Lung (tissue), 12 donors: ENCODE results near the gene LSP1. TPM values are rescaled to one million over a fixed set of nuclear protein-coding genes. Genes with fewer than 3 reads are reported as not detected.

ENCODE experiments used
- ATAC-seq: fragments of 200-7000 bp; cut with Tn5 transposase; one replicate; pipeline ENCODE4 v1.9.1; 2020; ENCODE audit warnings: moderate number of reproducible peaks; ENCODE audit not compliant: insufficient read depth, low FRiP score
- DNase-seq, 3 donors: peaks; one replicate each; pipeline ENCODE4 v3.0.0-alpha.2; 2013 to 2017
- H3K27ac ChIP-seq, 2 donors: one replicate each; pipeline ENCODE4 v1.5.1; 2013; ENCODE audit warnings: mild to moderate bottlenecking in 2 of 2, moderate library complexity in 2 of 2, control low read depth in 1 of 2, inconsistent platforms in 1 of 2, low read depth in 1 of 2, low read length in 1 of 2
- H3K27me3 ChIP-seq, 3 donors: one replicate each; pipeline ENCODE4 v1.5.1; 2013; ENCODE audit warnings: low read length in 2 of 3; ENCODE audit not compliant: control insufficient read depth in 3 of 3, insufficient read depth in 3 of 3
- H3K36me3 ChIP-seq, 4 donors: one replicate each; pipeline ENCODE4 v1.5.1; 2013; ENCODE audit warnings: low read length in 4 of 4, mild to moderate bottlenecking in 1 of 4, moderate library complexity in 1 of 4; ENCODE audit not compliant: control insufficient read depth in 4 of 4, insufficient read depth in 4 of 4
- H3K4me1 ChIP-seq, 5 donors: one replicate each; pipeline ENCODE4 v1.5.1; 2013; ENCODE audit warnings: low read length in 5 of 5, mild to moderate bottlenecking in 2 of 5, moderate library complexity in 1 of 5; ENCODE audit not compliant: control insufficient read depth in 5 of 5, insufficient read depth in 5 of 5
- H3K4me3 ChIP-seq: one replicate; pipeline ENCODE4 v1.5.1; 2013; ENCODE audit warnings: mild to moderate bottlenecking, control low read depth, moderate library complexity
- H3K9ac ChIP-seq, 2 donors: one replicate each; pipeline ENCODE4 v1.5.1; 2013; ENCODE audit warnings: low read length in 2 of 2, control low read depth in 1 of 2; ENCODE audit not compliant: insufficient read depth in 1 of 2
- H3K9me3 ChIP-seq, 4 donors: one replicate each; pipeline ENCODE4 v1.5.1; 2013; ENCODE audit warnings: low read length in 3 of 4, mild to moderate bottlenecking in 1 of 4, moderate library complexity in 1 of 4; ENCODE audit not compliant: control insufficient read depth in 4 of 4, insufficient read depth in 3 of 4
- CTCF ChIP-seq: IDR thresholded peaks from 2 replicates; pipeline ENCODE4 v1.5.1; 2012; ENCODE audit warnings: mild to moderate bottlenecking; ENCODE audit errors: control extremely low read depth, extremely low read depth
- WGBS, 2 donors: extraction: QIAGEN DNeasy Blood & Tissue Kit; methylation state at CpG; one replicate each; pipeline ENCODE4 v1.1.7; 2013; 5-methylcytosine and 5-hydroxymethylcytosine counted together
- polyA plus RNA-seq, 2 donors: library from polyadenylated mRNA; stranded (reverse); fragments of 200-250 nt; gene quantifications; one replicate each; pipeline ENCODE4 v1.2.1, GENCODE V29; 2013
- total RNA-seq, 2 donors: library from RNA; depleted of rRNA in 1 of 2; stranded (reverse); fragments of >200 nt in 1 of 2; gene quantifications; one replicate each; pipeline ENCODE4 v1.2.1, GENCODE V29; 2014 to 2021
- donor health status: control.
- donor health status: control.
- donor health status: Bipolar disorder and iron deficiency.
- donor health status: healthy.
- donor health status: DM: yes; HTN: yes; CAD: no.

LSP1 gene
- total and polyA plus RNA-seq, 4 donors = 44.9 to 121 (median 83.9) TPM

GRCh38 chr11:1917523-1918435 is 64.9 kb downstream of the LSP1 start:
- H3K9ac ChIP-seq = no peak overlapping the region
- TF ChIP-seq CTCF = no peak
- H3K27me3 ChIP-seq = no peaks in the 10 kb centered on the region
- peaks cover 0 to 33% (median 9%) of the 10 kb centered on the region in 5 donors for H3K4me1 ChIP-seq
- no peak for ATAC-seq
- WGBS, 2 donors = 75 to 77% methylated on average over 32 to 34 of the region's 34 CpGs
- peaks cover 0 to 1% (median 0%) of the 10 kb centered on the region in 4 donors for H3K9me3 ChIP-seq
- no peak overlapping the region for H3K4me3 ChIP-seq
- no peak for DNase-seq
- H3K36me3 ChIP-seq = no peaks in the 10 kb centered on the region
- no peak overlapping the region for H3K27ac ChIP-seq

- 85 to 86% methylated on average over 29 of the region's 29 CpGs for WGBS, 2 donors
- H3K4me3 ChIP-seq = no peak overlapping the region
- H3K27me3 ChIP-seq = no peaks in the 10 kb centered on the region
- H3K27ac ChIP-seq = peak overlapping the region in 1 of 2 donors; percentile 11
- H3K9ac ChIP-seq = no peak overlapping the region
- ATAC-seq (no peak), DNase-seq (no peak)
- H3K9me3 ChIP-seq = peaks cover 0 to 1% (median 0%) of the 10 kb centered on the region in 4 donors
- H3K4me1 ChIP-seq = peaks cover 0 to 33% (median 9%) of the 10 kb centered on the region in 5 donors
- no peak for TF ChIP-seq CTCF
- H3K36me3 ChIP-seq = no peaks in the 10 kb centered on the region
Measured at GRCh38 chr11:1918436-1919315, 65.8 kb downstream of the LSP1 start.

- H3K4me3 ChIP-seq = no peak within 1 kb of the TSS
- peak in 1 of 3 donors; percentile 52 for DNase-seq
- no peak within 1 kb of the TSS for H3K9ac ChIP-seq
- peaks cover 0 to 1% (median 0%) of the 10 kb centered on the region in 4 donors for H3K9me3 ChIP-seq
- TF ChIP-seq CTCF = no peak
- H3K4me1 ChIP-seq = peaks cover 0 to 33% (median 9%) of the 10 kb centered on the region in 5 donors
- H3K27me3 ChIP-seq = no peaks in the 10 kb centered on the region
- no peak for ATAC-seq
- H3K36me3 ChIP-seq = no peaks in the 10 kb centered on the region
- WGBS, 2 donors = 83 to 88% methylated on average over 30 to 31 of the region's 31 CpGs
- H3K27ac ChIP-seq = peak within 1 kb of the TSS in 1 of 2 donors; percentile 11
Measured at GRCh38 chr11:1919391-1920127, 66.7 kb downstream of the LSP1 start, which contains the start of gene TNNT3. Gene TNNT3 (plus strand): TSS chr11:1919703. CDS start chr11:1922875, 3,172 bp downstream.
